Endothelial cell of umbilical vein (primary cell): ENCODE data around the gene MATN4. TPM values are rescaled to one million over a fixed set of nuclear protein-coding genes. Genes with fewer than 3 reads are reported as not detected.

ENCODE experiments used
- BruUV-seq: library from RNA; stranded (reverse); fragments of 400-500 nt; replicated peaks from 2 replicates; lab custom pipeline; 2021; lab: Mats Ljungman, UMichigan
- CTCF ChIA-PET: fragments of 300-600, 350-600 bp; sonication (Branson Sonifier 250); formaldehyde crosslinking; loops from one replicate; lab custom pipeline; 2021; ENCODE audit warnings: antibody characterized with exemption, inconsistent platforms; lab: Charles Lee
- POLR2A ChIA-PET: fragments of 300-600, 350-600 bp; sonication (Branson Sonifier 250); formaldehyde crosslinking; loops from one replicate; lab custom pipeline; 2021; ENCODE audit warnings: antibody characterized with exemption, inconsistent platforms; lab: Charles Lee
- DNase-seq: peaks from one replicate; pipeline ENCODE4 v3.0.0-alpha.2; 2011; ENCODE audit warnings: low read depth, low spot score
- FAIRE-seq: peaks from 2 replicates; lab custom pipeline; 2011; peaks lifted over from hg19 to GRCh38; lab: Jason Lieb, UNC
- H2AFZ ChIP-seq: 2 replicates; pipeline ENCODE4 v1.6.0; 2012; ENCODE audit warnings: low read depth, low read length, control low read depth, inconsistent platforms
- H3K27ac ChIP-seq: 2 replicates; pipeline ENCODE4 v1.5.1; 2011; ENCODE audit warnings: low read depth, mild to moderate bottlenecking, control low read depth, low read length, moderate library complexity; ENCODE audit not compliant: insufficient read depth
- H3K27me3 ChIP-seq, 2 experiments: 2 replicates each; pipeline versions ENCODE4 v1.6.0 to v1.6.1; 2011; ENCODE audit warnings: low read length in 2 of 2, mixed read lengths in 1 of 2; ENCODE audit not compliant: control insufficient read depth in 2 of 2, insufficient read depth in 2 of 2
- H3K36me3 ChIP-seq, 2 experiments: 2 replicates in 1 of 2; 3 replicates in 1 of 2; pipeline ENCODE4 v1.5.1; 2011; ENCODE audit warnings: low read length in 2 of 2, mild to moderate bottlenecking in 1 of 2, moderate library complexity in 1 of 2; ENCODE audit not compliant: control insufficient read depth in 2 of 2, insufficient read depth in 2 of 2; ENCODE audit errors: extremely low read depth in 1 of 2
- H3K4me1 ChIP-seq: 3 replicates; pipeline ENCODE4 v1.5.1; 2011; ENCODE audit warnings: mild to moderate bottlenecking, low read length; ENCODE audit not compliant: control insufficient read depth, insufficient read depth; ENCODE audit errors: extremely low read depth
- H3K4me2 ChIP-seq: 2 replicates; pipeline ENCODE4 v1.6.1; 2011; ENCODE audit warnings: low read length, control low read depth, mixed read lengths; ENCODE audit not compliant: insufficient read depth
- H3K4me3 ChIP-seq, 3 experiments: fragments of 200-600 bp in 1 of 3; sonication (generic), shearing (Covaris generic) in 1 of 3; replicated peaks in 1 of 3; 2 replicates each; pipeline ENCODE4 v1.5.1; 2011 to 2016; ENCODE audit warnings: control low read depth in 3 of 3, low read length in 3 of 3, mild to moderate bottlenecking in 2 of 3, inconsistent platforms in 1 of 3, low read depth in 1 of 3, moderate library complexity in 1 of 3; ENCODE audit not compliant: insufficient read depth in 1 of 3
- H3K79me2 ChIP-seq: 2 replicates; pipeline ENCODE4 v1.6.0; 2012; ENCODE audit warnings: low read length, inconsistent platforms; ENCODE audit not compliant: control insufficient read depth, insufficient read depth
- H3K9ac ChIP-seq: replicated peaks from 2 replicates; pipeline ENCODE3; 2011; ENCODE audit warnings: low read length, control low read depth; ENCODE audit not compliant: insufficient read depth; ENCODE audit errors: extremely low read depth
- H3K9me1 ChIP-seq: replicated peaks from 3 replicates; pipeline ENCODE4 v1.6.0; 2011; ENCODE audit warnings: mild to moderate bottlenecking, low read length; ENCODE audit not compliant: control insufficient read depth, insufficient read depth; ENCODE audit errors: extremely low read depth
- H3K9me3 ChIP-seq: replicated peaks from 2 replicates; pipeline ENCODE4 v1.5.1; 2012; ENCODE audit warnings: low read length, inconsistent platforms; ENCODE audit not compliant: control insufficient read depth, insufficient read depth
- H4K20me1 ChIP-seq: replicated peaks from 2 replicates; pipeline ENCODE3; 2011; ENCODE audit warnings: mild to moderate bottlenecking, low read length; ENCODE audit not compliant: control insufficient read depth, insufficient read depth; ENCODE audit errors: extremely low read depth
- EZH2 ChIP-seq: IDR thresholded peaks from 2 replicates; pipeline ENCODE4 v1.6.1; 2012; ENCODE audit warnings: borderline replicate concordance, low read depth, mild to moderate bottlenecking, moderate library complexity, low read length, inconsistent platforms; ENCODE audit not compliant: severe bottlenecking
- FOS ChIP-seq: IDR thresholded peaks from 2 replicates; pipeline ENCODE4 v1.6.1; 2011; ENCODE audit warnings: mild to moderate bottlenecking, low read length, moderate library complexity, borderline replicate concordance; ENCODE audit not compliant: insufficient read depth
- GATA2 ChIP-seq: IDR thresholded peaks from 2 replicates; pipeline ENCODE4 v1.7.0; 2011; ENCODE audit warnings: low read depth, mild to moderate bottlenecking, moderate library complexity, mixed read lengths, low read length; ENCODE audit not compliant: insufficient read length, insufficient read depth
- JUN ChIP-seq: IDR thresholded peaks from 2 replicates; pipeline ENCODE4 v1.6.1; 2011; ENCODE audit warnings: borderline replicate concordance, low read depth; ENCODE audit not compliant: insufficient read length, insufficient read depth
- MYC ChIP-seq: IDR thresholded peaks from one replicate; pipeline ENCODE4 v1.6.1; 2011; ENCODE audit warnings: mild to moderate bottlenecking, low read depth, low read length
- POLR2A ChIP-seq: IDR thresholded peaks from 2 replicates; pipeline ENCODE4 v1.6.1; 2012; ENCODE audit warnings: low read depth, mild to moderate bottlenecking, control low read depth, low read length
- POLR2AphosphoS5 ChIP-seq: IDR thresholded peaks from 2 replicates; pipeline ENCODE4 v1.6.1; 2012; ENCODE audit warnings: low read depth, mild to moderate bottlenecking, control low read depth, low read length, moderate library complexity; ENCODE audit not compliant: insufficient read depth
- dilution Hi-C: fragments of 300-500 bp; cut with MboI; formaldehyde crosslinking; loops from one replicate; pipeline ENCODE4 v1.15.0; 2019; ENCODE audit warnings: low sequenced_read_pairs; ENCODE audit not compliant: extremely low pct_ligation_motif_present
- intact Hi-C: fragments of 100-400 bp; cut with micrococcal nuclease; formaldehyde crosslinking; loops from one replicate; pipeline ENCODE4 v1.10.0; 2022
- polyA plus RNA-seq, 4 experiments: library from polyadenylated mRNA; depleted of rRNA in 3 of 4; stranded (reverse) in 3 of 4; unstranded in 1 of 4; fragments of >200 nt; gene quantifications; 2 replicates each; pipeline versions ENCODE4 v1.2.1 to v1.2.3, GENCODE V29; 2011 to 2012; ENCODE audit warnings: missing spikeins in 1 of 4
- total RNA-seq: library from RNA; stranded (reverse); gene quantifications from 2 replicates; pipeline ENCODE4 v1.2.3, GENCODE V29; 2021
- TF ChIP-seq, protein P1 (sequence below), 2 donors: IDR thresholded peaks; 1 replicate in 1 of 2; 2 replicates in 1 of 2; pipeline ENCODE4 v1.5.1; 2011; ENCODE audit warnings: low read length in 2 of 2, mild to moderate bottlenecking in 2 of 2, moderate library complexity in 2 of 2, control low read depth in 1 of 2, inconsistent platforms in 1 of 2, low read depth in 1 of 2; ENCODE audit not compliant: insufficient read depth in 1 of 2; ENCODE audit errors: extremely low read depth in 1 of 2
- TF ChIP-seq, protein P2 (sequence below): IDR thresholded peaks from 2 replicates; pipeline ENCODE4 v1.6.1; 2011; ENCODE audit not compliant: insufficient read depth, insufficient read length

The MATN4 gene
- total and polyA plus RNA-seq, 2 donors (not counting 3 experiments of a cell fraction or from before 2014, with no cell fraction given): 0.10 TPM; not detected in 1

DNA sequence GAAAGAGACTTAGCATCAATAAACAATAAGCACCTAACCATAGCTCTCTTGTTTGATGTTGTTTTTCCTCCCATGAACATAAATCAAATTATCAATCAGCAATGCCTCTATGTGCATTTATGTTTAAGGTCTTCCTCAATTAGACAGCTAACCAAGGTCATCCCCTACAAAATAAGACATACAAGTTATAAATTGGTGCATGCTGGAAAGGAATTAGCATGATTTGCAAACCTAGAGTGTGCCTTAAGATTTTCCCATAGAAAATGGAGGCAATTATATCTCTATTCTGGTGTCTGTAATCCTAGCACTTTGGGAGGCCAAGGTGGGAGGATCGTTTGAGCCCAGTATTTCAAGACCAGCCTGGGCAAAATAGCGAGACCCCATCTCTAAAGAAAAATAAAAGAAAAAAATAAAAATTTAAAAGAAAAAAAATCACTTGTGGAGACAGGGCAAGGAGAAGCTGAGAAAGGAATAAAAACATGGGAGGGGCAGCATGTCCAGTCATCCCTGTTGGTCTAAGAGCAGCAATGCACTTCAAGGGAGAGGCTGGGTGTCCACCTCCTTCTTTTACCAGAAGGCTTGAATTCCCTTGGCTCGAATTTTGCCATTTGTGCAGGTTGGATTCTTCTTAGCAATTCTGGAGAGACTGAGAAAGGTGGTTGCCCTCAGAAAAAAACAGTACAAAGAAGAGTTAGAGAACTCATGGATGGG is 44.4 kb downstream of the MATN4 start:
- FAIRE-seq (no peak), DNase-seq (no peak)
- no peaks in the 10 kb centered on the region for H4K20me1 ChIP-seq
- H3K27ac ChIP-seq: no peak overlapping the region
- H3K4me1 ChIP-seq: no peaks in the 10 kb centered on the region
- H3K9me1 ChIP-seq: no peaks in the 10 kb centered on the region
- no peak overlapping the region for H3K4me3 ChIP-seq
- H3K27me3 ChIP-seq: peaks cover 7 to 15% of the 10 kb centered on the region in 2 experiments
- TF ChIP-seq EZH2 (no peak), FOS (no peak), GATA2 (no peak), MYC (no peak), POLR2A (no peak), POLR2AphosphoS5 (no peak), JUN (no peak)
- TF ChIP-seq, protein P1, sequence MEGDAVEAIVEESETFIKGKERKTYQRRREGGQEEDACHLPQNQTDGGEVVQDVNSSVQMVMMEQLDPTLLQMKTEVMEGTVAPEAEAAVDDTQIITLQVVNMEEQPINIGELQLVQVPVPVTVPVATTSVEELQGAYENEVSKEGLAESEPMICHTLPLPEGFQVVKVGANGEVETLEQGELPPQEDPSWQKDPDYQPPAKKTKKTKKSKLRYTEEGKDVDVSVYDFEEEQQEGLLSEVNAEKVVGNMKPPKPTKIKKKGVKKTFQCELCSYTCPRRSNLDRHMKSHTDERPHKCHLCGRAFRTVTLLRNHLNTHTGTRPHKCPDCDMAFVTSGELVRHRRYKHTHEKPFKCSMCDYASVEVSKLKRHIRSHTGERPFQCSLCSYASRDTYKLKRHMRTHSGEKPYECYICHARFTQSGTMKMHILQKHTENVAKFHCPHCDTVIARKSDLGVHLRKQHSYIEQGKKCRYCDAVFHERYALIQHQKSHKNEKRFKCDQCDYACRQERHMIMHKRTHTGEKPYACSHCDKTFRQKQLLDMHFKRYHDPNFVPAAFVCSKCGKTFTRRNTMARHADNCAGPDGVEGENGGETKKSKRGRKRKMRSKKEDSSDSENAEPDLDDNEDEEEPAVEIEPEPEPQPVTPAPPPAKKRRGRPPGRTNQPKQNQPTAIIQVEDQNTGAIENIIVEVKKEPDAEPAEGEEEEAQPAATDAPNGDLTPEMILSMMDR (IDR thresholded peaks at IDR 0.05; ENCODE audit: extremely low read depth in 1 of 2, insufficient read depth in 1 of 2, low read depth in 1 of 2, low read length in 2 of 2): no peak
- TF ChIP-seq, protein P2, sequence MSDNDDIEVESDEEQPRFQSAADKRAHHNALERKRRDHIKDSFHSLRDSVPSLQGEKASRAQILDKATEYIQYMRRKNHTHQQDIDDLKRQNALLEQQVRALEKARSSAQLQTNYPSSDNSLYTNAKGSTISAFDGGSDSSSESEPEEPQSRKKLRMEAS: no peak
- BruUV-seq: no TSS peak
- no peak overlapping the region for H3K9ac ChIP-seq
- no peak overlapping the region for H2AFZ ChIP-seq
- dilution Hi-C loops: no loop called here
- H3K4me2 ChIP-seq: no peak overlapping the region
- no peaks in the 10 kb centered on the region for H3K36me3 ChIP-seq
- no peaks in the 10 kb centered on the region for H3K9me3 ChIP-seq
- no peaks in the 10 kb centered on the region for H3K79me2 ChIP-seq
- intact Hi-C loops: no loop called here
- ChIA-PET POLR2A (no interaction called here), CTCF (no interaction called here)
